HG03045 (cell line): Measurements from ENCODE around the gene TSHZ2.
"Not testable (repeated sequence)": the region's sequence is repeated elsewhere in the genome, so short reads cannot be mapped to it uniquely, and the experiment has no call there.

Experiments used
- ATAC-seq: cut with Tn5 transposase; IDR thresholded peaks from one replicate; pipeline ENCODE4 v1.9.1; 2021; ENCODE audit warnings: mild to moderate bottlenecking, moderate library complexity; ENCODE audit not compliant: unreplicated experiment

TSHZ2 gene

DNA sequence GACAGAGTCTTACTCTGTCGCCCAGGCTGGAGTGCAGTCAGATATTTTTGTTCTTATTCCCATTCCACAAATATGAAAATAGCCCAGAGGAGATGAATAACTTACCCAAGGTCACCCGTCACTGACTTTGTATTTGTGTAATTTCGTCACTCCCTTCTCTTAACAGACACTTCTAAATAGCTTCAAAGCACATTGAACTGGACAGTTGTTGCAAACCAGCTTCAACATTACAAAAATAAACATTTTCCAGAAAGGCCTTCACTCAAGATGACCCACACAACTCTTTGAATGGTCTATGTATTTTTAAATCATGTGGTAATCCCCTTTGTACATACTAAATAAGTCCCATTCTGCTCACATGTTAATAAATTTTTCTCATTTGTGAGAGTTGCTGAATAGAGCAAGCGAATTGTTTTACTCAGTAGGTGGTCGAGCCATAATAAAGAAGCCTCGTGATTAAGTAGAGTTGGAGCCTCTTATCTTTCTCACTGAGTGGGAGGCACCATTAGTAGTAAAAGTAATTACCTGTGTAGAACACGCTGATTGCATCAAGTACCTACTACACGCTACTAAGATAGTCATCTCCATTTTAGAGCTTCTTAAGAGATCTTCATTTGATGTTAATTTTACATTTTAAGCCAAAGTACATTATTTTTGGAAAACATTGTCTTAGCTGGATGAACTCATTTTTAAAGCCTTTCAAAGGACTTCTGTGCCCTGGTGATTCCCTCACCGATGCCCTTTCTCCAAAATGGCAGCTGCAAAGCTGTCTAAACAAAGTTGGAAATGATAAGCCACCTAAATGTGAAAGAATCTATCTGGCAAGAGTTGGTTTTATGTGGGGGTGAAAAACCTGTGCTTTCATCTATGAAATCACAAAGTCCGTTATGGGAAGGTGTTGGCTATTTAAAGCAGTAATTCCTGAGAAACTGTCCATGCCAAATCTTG, 110.0 kb downstream of the TSHZ2 start:
- ATAC-seq = no peak

DNA sequence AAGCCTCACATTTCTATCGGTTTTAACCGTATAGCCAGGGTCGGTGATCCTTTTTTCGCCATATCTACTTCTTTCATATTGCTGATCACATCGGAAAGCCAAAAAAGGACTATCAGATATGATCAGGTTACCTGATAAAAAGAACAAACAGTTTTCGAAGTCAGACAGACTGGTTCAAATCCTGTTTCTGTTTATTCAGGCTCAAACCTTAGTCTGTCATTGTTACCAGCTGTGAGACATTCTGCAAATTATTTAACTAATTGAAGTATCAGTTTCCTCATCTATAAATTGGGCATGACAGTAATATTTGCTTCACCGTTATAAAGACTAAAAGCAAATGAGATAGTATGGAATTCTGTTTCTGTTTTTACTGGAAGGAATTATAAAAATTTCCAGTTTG, 111.3 kb downstream of the TSHZ2 start:
- no peak for ATAC-seq

DNA sequence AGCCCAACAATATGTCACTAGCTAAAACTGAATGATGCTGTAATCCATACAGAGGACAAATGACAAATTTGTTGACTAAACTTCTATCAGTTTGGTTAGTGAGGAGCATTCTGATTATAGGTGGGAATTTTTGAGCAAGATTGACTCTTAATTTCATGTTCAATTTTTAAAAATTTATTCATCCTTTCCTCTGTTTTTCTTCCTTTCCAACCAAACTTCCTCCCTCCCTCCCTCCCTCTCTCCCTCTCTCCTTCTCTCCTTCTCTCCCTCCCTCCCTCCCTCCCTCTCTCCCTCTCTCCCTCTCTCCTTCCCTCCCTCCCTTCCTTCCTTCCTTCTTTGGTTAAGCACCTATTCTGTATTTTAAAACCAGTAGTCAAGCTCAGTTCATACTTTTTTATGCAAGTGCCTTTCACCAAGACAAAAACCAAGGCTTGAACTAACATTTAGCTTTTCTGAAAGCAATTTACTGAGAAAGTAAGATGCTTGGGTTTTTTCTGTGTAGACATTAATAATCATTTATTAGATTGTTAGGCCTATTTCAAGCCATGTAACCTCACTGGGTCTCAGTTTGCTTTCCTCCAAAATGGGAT, 112.3 kb downstream of the TSHZ2 start:
- no peak for ATAC-seq

DNA sequence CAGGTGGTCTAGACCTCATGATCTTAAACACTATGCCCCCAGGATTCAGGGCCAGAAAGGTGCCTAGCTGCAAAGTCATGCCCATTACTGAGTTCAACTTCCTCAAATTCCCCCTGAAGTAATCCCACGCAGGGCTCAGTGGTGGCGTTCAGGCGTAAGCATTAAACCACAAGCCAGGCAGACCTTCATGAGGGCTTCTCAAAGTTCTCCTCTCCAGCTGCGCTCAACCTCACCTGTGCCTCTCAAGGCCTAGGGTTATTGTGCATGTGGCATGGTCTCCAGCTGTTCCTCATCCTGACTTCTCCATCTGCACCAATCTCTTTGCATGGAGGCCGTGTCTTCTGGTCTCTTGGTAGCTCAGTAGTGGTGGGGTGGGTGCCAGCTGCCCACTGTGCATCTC, 113.6 kb downstream of the TSHZ2 start:
- no peak for ATAC-seq

DNA sequence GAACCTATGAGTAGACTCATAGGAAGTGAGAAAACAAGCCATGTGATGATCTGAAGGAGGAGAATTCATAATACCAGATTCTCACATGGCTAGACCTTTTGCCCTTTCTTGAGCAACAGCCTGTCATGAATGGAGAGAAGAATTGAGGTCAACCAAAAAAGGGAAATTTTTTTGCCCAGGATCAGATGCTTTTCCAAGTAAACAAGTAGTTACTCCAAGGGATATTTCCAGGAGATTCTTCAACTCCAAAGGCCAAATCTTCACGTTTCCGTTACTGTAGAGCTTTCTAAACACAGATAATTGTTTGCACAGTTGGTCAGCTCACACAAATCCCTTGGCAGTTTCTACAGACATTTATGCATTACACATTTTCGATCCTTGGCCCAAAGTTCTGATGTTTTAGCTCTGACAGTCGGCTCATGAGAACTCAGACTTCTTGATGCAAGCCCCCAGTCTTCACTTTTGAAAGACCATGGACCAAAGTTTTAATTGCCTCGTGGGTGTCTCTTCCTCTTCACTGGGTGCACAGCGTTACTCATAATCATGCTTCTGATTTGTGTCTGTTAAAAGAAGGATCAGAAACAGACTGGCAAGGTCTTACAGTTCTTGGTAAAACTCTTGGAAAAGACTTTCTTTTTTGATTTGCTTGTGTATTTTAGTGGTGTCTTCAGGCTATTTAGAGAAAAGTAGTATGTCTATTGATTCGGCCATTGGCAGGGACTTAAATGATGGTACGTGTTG, 115.0 kb downstream of the TSHZ2 start:
- ATAC-seq = no peak

DNA sequence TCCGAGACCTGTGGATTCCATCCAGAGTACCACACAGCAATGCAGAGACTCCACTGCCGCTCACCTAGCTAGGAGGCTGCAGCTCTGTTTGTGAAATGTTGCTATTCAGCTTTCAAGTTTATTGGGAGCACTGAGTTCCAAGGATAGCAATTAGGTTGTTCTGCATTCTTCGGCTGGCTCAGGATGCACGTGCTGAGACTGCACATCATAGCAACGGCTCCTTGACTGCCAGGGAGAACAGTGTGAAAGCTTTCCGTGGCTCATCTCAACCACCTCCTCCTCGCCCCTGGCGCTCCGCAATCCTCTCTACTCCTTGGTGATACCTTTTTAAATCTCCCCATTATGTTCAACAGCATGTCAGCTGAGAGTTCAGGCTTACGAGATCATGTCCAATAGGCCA, 116.6 kb downstream of the TSHZ2 start:
- ATAC-seq = no peak

DNA sequence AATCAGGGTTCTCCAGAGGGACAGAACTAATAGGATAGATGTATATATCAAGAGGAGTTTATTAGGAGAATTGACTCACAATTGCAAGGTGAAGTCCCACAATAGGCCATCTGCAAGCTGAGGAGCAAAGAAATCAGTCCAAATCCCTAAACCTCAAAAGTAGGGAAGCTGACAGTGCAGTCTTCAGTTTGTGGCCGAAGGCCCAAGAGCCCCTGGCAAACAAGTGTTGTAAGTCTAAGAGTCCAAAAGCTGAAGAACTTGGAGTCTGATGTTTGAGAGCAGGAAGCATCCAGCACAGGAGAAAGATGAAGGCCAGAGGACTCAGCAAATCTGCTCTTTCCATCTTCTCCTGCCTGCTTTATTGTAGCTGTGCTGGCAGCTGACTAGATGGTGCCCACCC, 117.7 kb downstream of the TSHZ2 start:
- not testable (repeated sequence) for ATAC-seq

DNA sequence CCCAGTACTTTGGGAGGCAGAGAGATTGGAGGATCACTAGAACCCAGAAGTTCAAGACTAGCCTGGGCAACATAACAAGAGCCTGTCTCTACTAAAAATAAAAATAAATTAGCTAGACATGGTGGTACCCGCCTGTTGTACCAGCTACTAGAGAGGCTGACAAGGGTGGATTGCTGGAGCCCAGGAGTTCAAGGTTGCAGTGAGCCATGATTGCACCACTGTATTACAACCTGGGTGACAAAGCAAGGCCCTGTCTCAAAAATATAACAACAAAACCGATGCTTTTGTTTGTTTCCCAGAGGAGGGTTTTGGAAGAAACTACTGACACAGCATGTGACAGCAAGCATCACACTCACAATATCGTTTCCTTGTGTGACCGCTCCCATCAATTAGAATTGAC, 119.6 kb downstream of the TSHZ2 start:
- no peak for ATAC-seq

DNA sequence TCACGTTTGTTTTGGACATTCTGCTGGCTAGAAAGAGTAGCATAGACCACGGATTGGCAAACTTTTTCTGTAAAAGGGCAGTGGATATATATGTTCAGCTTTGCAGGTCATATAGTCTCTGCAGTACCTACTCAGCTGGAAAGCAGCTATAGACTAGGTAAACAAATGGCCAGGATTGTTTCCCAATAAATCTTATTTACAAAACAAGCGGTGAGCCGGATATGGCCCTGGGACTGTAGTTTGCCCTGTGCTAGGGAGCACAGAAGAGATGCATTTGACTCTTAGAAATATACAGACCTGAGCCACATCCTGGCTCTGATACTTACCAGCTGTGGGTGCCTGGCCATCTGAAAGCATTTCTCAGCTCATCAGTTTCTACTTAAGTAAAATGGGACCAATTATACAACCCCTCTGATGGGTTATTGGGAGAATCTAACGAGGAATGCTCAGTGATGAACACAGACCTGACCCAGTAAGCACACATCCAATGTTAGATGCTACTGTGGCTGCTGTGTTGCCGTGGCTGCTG, 120.7 kb downstream of the TSHZ2 start:
- no peak for ATAC-seq

DNA sequence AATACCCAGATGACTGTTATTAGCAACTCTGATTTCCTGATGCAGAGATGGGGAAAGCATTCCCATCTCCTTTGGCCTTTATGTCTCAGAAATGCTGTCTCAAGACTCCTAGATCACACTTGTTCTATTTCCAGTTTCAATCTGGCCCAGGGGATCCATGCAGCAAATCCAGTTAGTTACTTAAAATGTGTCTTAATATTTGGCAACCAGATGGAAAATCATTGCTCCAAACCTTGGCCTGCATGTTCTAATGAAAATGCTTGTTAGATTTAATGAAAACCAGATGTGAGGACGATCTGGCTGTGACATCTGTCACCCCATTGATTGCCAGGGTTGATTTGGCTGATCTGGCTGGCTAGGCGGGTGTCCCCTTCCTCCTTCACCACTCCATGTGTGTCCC, 125.2 kb downstream of the TSHZ2 start:
- ATAC-seq = no peak

DNA sequence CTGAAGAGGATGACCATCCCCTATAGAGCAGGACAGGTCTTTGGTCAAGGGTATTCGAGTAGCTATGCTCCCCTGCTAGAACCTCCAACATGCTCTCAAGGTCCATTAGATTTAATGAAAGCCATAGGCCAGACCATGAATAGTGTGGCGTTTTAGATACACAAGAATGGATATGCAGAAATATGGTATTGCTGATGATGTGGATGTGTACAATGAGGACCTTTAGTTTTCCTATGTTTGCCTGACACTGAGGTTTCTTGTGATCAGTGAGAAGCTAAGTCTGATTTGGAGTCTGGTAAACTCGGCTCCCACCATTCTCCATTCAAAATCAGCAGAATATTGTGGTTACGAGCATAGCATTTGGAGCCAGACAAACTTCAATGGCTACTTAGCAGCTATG, 125.6 kb downstream of the TSHZ2 start:
- ATAC-seq = no peak

DNA sequence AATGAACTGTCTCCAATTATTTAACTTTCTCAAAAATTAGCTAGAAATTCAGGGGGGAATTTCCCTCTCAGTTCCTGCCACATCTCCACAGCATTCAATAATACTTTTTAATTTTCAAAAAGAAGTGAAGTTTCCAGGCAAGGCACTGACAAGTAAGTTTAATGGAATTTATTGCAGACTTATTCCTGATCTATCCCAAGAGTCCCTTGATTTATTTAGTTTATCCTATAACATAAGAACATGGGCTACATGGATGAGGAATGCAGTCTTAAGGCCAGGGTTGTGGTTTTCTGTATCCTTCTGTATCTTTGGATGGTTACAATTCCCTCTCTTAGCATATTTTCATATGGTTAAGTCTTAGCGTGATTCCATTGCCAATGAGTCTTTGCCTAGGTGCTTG, 126.5 kb downstream of the TSHZ2 start:
- no peak for ATAC-seq

DNA sequence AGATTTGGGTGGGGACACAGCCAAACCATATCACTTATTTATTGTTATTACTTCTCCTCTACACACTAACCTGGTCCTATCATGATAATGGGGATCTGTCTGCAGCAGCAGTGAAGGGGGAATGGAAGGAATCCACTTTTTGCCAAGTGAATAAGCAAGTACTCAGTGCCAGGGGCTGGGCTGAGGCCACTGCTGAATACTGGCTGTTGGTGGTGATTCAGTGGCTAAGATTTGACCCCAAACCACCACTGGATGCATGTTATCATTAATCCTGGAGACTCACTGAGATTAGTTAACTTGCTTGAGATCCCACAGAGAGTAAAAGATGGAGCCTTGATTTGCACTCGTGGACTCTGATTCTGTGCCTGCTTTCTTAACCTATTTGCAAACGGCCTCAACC, 127.7 kb downstream of the TSHZ2 start:
- no peak for ATAC-seq

DNA sequence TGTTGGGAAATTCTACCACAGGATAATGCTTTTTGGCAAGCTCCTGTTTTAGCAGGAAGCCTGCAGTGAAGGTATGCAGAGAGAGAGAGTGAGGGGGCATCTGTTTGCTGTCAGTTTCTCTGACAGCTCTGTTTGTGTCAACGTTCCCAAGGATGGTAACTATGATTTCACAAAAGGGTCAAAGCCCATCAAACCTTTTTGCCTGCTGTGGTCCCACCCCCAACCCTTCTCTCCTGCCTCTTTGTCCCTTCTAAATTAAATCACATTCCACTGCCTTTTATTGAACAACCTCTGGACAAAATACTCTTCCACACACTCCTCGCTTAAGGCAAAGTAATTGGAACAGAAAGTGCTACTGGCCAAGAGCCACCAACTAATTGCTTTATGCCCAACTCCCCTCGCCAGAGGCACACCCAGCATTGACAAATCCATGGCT, 128.3 kb downstream of the TSHZ2 start:
- no peak for ATAC-seq

DNA sequence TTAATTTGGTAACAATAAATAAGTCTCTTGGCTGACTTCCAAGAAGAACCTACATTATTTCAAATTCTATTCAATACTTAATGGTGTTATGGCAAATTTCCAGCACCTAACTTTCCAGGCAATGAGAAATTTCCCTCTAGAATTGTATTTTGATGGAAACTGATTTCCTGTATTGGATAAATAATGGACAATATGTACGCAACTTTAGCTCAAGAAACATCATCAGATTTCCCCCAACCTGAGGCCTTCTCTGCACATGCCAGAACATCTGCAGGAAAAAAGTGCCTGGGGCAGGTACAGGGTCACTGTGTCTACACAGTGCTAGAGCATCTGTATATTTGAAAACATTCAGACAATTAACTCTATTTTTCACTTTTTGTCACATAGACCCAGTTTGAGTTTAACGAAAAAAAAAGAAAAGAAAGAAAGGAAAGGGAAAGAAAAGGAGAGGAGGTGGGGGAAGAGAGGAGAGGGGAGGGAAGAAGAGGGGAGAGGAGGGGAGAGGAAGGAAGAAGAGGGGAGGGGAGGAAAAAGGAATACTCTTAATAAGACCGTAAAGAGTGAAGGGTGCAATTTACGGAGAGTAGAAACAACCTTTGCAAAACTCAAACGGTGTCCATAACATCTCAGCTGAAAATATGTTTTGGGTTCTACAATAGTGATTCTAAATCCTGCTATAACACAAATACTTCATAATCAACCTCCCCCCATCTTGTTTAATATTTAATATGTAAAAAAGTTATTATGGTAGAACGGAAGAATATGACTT, 130.0 kb downstream of the TSHZ2 start:
- no peak for ATAC-seq

DNA sequence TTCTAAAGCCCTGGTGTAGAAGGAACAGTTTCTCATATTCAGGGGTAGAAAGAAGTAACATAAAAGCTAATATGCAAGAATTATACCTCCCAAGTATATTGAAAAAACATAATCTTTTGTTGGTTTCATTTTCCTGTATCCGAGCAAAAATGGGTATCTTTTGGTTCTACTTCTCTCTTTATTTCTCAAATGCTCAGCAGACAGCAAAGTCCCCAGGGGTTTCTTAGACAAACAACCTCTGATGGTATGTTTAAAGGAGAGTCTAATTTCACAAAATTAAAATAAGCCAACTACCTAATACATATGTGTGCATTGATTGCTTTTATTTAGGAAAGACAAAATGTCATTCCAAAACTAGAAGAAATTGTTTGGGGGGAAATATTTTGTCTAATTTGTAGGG, 131.0 kb downstream of the TSHZ2 start:
- ATAC-seq = no peak

DNA sequence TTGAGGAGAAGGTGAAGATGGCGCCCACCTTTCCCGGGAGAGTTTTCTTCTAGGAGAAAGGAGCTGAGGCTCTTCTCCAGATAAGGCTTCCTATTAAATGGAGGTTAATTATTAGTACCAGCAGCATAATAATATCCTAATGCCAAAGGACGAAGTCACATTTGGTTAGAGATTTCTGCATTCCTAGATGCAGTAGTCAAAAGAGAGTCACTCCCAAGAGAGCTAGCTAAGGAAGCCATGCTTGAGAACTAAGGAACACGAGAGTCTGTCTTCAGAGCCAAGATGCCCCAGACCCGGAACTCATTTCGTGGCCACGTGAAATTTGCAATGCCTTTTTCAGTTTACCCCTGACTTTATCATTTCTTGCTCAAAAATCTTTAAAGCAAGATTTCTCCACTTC, 132.7 kb downstream of the TSHZ2 start:
- no peak for ATAC-seq

DNA sequence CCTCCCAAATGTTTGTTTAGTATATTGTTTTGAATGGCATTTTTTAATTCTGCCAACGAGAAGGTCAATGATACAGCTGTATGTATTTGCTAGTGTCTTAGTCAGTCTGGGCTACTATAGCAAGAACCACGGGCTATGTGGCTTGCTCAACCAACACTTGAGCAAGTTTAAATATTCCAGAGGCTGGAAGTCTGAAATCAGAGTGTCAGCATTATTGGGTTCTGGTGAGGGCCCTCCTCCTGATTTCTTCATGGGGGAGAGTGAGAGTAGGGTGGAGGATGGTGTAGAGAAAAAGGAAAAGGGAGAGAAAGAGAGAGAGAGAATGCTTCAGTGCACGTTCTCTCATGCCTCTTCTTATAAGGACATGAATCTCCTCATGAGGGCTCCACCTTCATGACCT, 144.6 kb downstream of the TSHZ2 start:
- no peak for ATAC-seq

DNA sequence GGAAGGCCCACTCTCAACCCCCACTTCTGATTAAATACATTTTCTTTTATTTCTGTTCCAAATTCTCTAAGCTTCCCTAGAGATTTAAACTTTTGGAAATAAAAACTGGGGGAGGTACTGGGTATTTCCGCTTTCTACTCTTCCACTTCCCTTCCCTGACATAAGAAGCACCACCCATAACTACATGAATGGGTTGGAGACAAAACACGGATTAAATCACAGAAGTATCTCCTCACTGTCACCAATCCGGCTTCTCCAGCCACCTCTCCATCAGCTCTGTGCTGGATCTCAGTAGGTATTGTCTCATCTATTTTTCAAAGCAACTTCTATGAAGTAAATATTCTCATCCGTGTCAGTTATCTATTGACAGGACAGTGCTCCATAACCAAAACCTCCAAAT, 150.7 kb downstream of the TSHZ2 start:
- no peak for ATAC-seq

DNA sequence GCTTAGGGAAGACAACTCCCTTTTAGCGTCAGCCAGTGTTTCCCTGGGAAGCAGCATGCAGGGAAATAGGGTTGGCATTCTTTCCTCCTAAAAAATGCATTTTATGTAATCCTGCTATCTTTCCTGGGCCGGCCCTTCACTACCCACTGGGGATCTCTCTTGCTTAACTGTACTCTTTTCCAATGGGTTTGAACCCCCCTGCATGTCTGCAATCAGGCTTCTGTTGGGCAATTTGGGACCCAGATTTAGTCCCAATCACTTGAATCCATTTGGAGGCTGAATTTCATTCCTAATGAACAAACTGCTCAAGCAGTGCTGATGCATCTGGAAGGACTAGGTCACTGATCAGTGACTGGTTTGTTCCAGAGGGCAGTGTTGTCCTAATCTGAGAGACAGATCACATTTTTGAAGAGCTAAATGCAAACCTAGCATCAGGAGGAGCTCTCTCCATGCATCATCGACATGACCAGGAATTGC, 152.0 kb downstream of the TSHZ2 start:
- no peak for ATAC-seq

DNA sequence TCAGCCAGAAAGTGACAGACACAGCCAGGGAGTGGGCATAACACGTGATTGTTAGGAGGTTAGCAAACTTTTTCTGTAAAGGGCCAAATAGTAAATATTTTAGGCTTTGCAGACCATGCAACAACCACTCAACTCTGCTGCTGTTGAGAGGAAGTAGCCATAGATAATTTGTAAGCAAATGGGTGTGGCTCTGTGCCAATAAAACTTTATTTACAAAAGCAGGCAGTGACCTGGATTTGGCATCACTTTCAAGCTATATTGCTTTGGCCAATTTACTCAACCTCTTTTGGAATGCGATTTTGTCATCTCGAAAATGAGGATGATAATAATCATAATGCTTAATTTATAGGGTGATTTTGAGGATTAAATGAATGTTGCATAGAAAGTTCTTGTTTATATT, 152.6 kb downstream of the TSHZ2 start:
- ATAC-seq = no peak
